ENCODE results near the gene TMEM239.

Gene TMEM239

GRCh38 chr20:2804852-2805688, 11.1 kb upstream of the TMEM239 start:
- TF ChIP-seq CREB1 (IDR thresholded peaks at IDR 0.05; ENCODE audit: low read depth): no peak
- no peak for TF ChIP-seq CEBPB (IDR thresholded peaks at IDR 0.05)
- no peak for TF ChIP-seq ZBTB7A (IDR thresholded peaks at IDR 0.05; ENCODE audit: low read depth)
- TF ChIP-seq MAX (IDR thresholded peaks at IDR 0.05): no peak
- TF ChIP-seq FOXM1 (IDR thresholded peaks at IDR 0.05; ENCODE audit: borderline replicate concordance, low read depth): no peak
- TF ChIP-seq TAF1 (IDR thresholded peaks at IDR 0.05; ENCODE audit: low read depth): no peak
- TF ChIP-seq TCF12 (IDR thresholded peaks at IDR 0.05; ENCODE audit: low read depth): no peak

GRCh38 chr20:2805689-2806350, 10.3 kb upstream of the TMEM239 start:
- TF ChIP-seq TCF12 (IDR thresholded peaks at IDR 0.05; ENCODE audit: low read depth) (no peak), TAF1 (IDR thresholded peaks at IDR 0.05; ENCODE audit: low read depth) (no peak), EGR1 (IDR thresholded peaks at IDR 0.05) (peak; percentile 81), NFIC (IDR thresholded peaks at IDR 0.05) (no peak), CEBPB (IDR thresholded peaks at IDR 0.05) (no peak), CREB1 (IDR thresholded peaks at IDR 0.05; ENCODE audit: low read depth) (no peak)

- TF ChIP-seq REST (IDR thresholded peaks at IDR 0.05; ENCODE audit: low read depth): no peak
- TF ChIP-seq ZBTB7A (IDR thresholded peaks at IDR 0.05; ENCODE audit: low read depth): no peak
- TF ChIP-seq RAD21 (IDR thresholded peaks at IDR 0.05; ENCODE audit: low read depth): no peak
- TF ChIP-seq MAX (IDR thresholded peaks at IDR 0.05): no peak
- TF ChIP-seq NFIC (IDR thresholded peaks at IDR 0.05): no peak
- TF ChIP-seq YY1 (IDR thresholded peaks at IDR 0.05; ENCODE audit: low read depth): no peak
- TF ChIP-seq CEBPB (IDR thresholded peaks at IDR 0.05): no peak
- TF ChIP-seq CREB1 (IDR thresholded peaks at IDR 0.05; ENCODE audit: low read depth): no peak
- TF ChIP-seq TEAD4 (IDR thresholded peaks at IDR 0.05): no peak
- TF ChIP-seq EGR1 (IDR thresholded peaks at IDR 0.05): no peak
- no peak for TF ChIP-seq TCF12 (IDR thresholded peaks at IDR 0.05; ENCODE audit: low read depth)
- TF ChIP-seq USF1 (IDR thresholded peaks at IDR 0.05): no peak
- TF ChIP-seq FOXM1 (IDR thresholded peaks at IDR 0.05; ENCODE audit: borderline replicate concordance, low read depth): no peak
- no peak for TF ChIP-seq EP300 (IDR thresholded peaks at IDR 0.05; ENCODE audit: borderline replicate concordance)
Measured at GRCh38 chr20:2806351-2806701, 9.8 kb upstream of the TMEM239 start.

- TF ChIP-seq EGR1 (IDR thresholded peaks at IDR 0.05) (no peak), MAX (IDR thresholded peaks at IDR 0.05) (no peak), RAD21 (IDR thresholded peaks at IDR 0.05; ENCODE audit: low read depth) (no peak)
Measured at GRCh38 chr20:2807019-2807418, 9.1 kb upstream of the TMEM239 start.

GRCh38 chr20:2809690-2810089, 6.5 kb upstream of the TMEM239 start:
- no peak for TF ChIP-seq YY1 (IDR thresholded peaks at IDR 0.05; ENCODE audit: low read depth)

GRCh38 chr20:2812189-2812588, 4.0 kb upstream of the TMEM239 start:
- TF ChIP-seq TEAD4 (IDR thresholded peaks at IDR 0.05): no peak
- no peak for TF ChIP-seq REST (IDR thresholded peaks at IDR 0.05; ENCODE audit: low read depth)
- TF ChIP-seq NFIC (IDR thresholded peaks at IDR 0.05): no peak
- no peak for TF ChIP-seq CEBPB (IDR thresholded peaks at IDR 0.05)
- TF ChIP-seq USF1 (IDR thresholded peaks at IDR 0.05): no peak
- no peak for TF ChIP-seq TCF12 (IDR thresholded peaks at IDR 0.05; ENCODE audit: low read depth)
- no peak for TF ChIP-seq CREB1 (IDR thresholded peaks at IDR 0.05; ENCODE audit: low read depth)
- no peak for TF ChIP-seq RAD21 (IDR thresholded peaks at IDR 0.05; ENCODE audit: low read depth)
- no peak for TF ChIP-seq YY1 (IDR thresholded peaks at IDR 0.05; ENCODE audit: low read depth)
- TF ChIP-seq EGR1 (IDR thresholded peaks at IDR 0.05): no peak
- no peak for TF ChIP-seq EP300 (IDR thresholded peaks at IDR 0.05; ENCODE audit: borderline replicate concordance)
- TF ChIP-seq ZBTB7A (IDR thresholded peaks at IDR 0.05; ENCODE audit: low read depth): no peak
- TF ChIP-seq TAF1 (IDR thresholded peaks at IDR 0.05; ENCODE audit: low read depth): no peak
- TF ChIP-seq MAX (IDR thresholded peaks at IDR 0.05): no peak
- no peak for TF ChIP-seq FOXM1 (IDR thresholded peaks at IDR 0.05; ENCODE audit: borderline replicate concordance, low read depth)

Measured in Ishikawa (cell line).